HepG2 (cell line): ENCODE measurements around the gene PFN1. TPM values are rescaled to one million over a fixed set of nuclear protein-coding genes. Genes with fewer than 3 reads are reported as not detected.

Experiments
- AKAP8 ChIP-seq: sonication (generic); formaldehyde crosslinking; IDR thresholded peaks from 2 replicates; pipeline ENCODE4 v1.5.1; 2020; ENCODE audit warnings: mild to moderate bottlenecking, missing genetic modification reagents
- ARID2 ChIP-seq: sonication (generic); formaldehyde crosslinking; IDR thresholded peaks from 2 replicates; pipeline ENCODE4 v1.8.1; 2022; ENCODE audit warnings: mild to moderate bottlenecking, missing genetic modification reagents, borderline replicate concordance
- GLI4 ChIP-seq: sonication (generic); formaldehyde crosslinking; IDR thresholded peaks from 2 replicates; pipeline ENCODE4 v1.5.1; 2020; ENCODE audit warnings: missing genetic modification reagents, mild to moderate bottlenecking, moderate library complexity, borderline replicate concordance
- HDAC1 ChIP-seq: sonication (generic); formaldehyde crosslinking; IDR thresholded peaks from 2 replicates; pipeline ENCODE4 v1.5.1; 2020; ENCODE audit warnings: mild to moderate bottlenecking, missing genetic modification reagents
- ISL2 ChIP-seq: sonication (generic); formaldehyde crosslinking; IDR thresholded peaks from 2 replicates; pipeline ENCODE4 v1.5.0; 2020; ENCODE audit warnings: missing genetic modification reagents
- MAF1 ChIP-seq: sonication (generic); formaldehyde crosslinking; IDR thresholded peaks from 2 replicates; pipeline ENCODE4 v1.5.0; 2020; ENCODE audit warnings: missing genetic modification reagents, borderline replicate concordance
- NFKB2 ChIP-seq: sonication (generic); formaldehyde crosslinking; IDR thresholded peaks from 2 replicates; pipeline ENCODE4 v1.4.0; 2020; ENCODE audit warnings: missing genetic modification reagents, borderline replicate concordance
- NR2F1 ChIP-seq, 2 experiments: fragments of 450-650 bp in 1 of 2; formaldehyde crosslinking in 1 of 2; IDR thresholded peaks; 2 replicates each; pipeline versions ENCODE4 v1.5.0 to v1.6.1; 2016 to 2020; ENCODE audit warnings: mild to moderate bottlenecking in 1 of 2, missing compliant biosample characterization in 1 of 2, missing genetic modification reagents in 1 of 2, moderate library complexity in 1 of 2
- REXO4 ChIP-seq: sonication (generic); formaldehyde crosslinking; IDR thresholded peaks from 2 replicates; pipeline ENCODE4 v1.8.0; 2022; ENCODE audit warnings: missing genetic modification reagents, mild to moderate bottlenecking, borderline replicate concordance
- SAP130 ChIP-seq: IDR thresholded peaks from 2 replicates; pipeline ENCODE4 v1.6.1; 2016; ENCODE audit warnings: low read depth
- SMAD1 ChIP-seq: sonication (generic); formaldehyde crosslinking; IDR thresholded peaks from 2 replicates; pipeline ENCODE4 v1.4.0; 2020; ENCODE audit warnings: missing genetic modification reagents, low read depth, mild to moderate bottlenecking, borderline replicate concordance
- ZIK1 ChIP-seq: sonication (generic); formaldehyde crosslinking; IDR thresholded peaks from 2 replicates; pipeline ENCODE4 v1.5.0; 2020; ENCODE audit warnings: mild to moderate bottlenecking, low read depth, missing genetic modification reagents, borderline replicate concordance
- ZNF101 ChIP-seq: sonication (generic); formaldehyde crosslinking; IDR thresholded peaks from 2 replicates; pipeline ENCODE4 v1.4.0; 2020; ENCODE audit warnings: mild to moderate bottlenecking, low read depth, missing genetic modification reagents, borderline replicate concordance
- ZNF143 ChIP-seq: sonication (generic); formaldehyde crosslinking; IDR thresholded peaks from 2 replicates; pipeline ENCODE4 v1.4.0; 2020; ENCODE audit warnings: missing genetic modification reagents
- ZNF430 ChIP-seq: sonication (generic); formaldehyde crosslinking; IDR thresholded peaks from 2 replicates; pipeline ENCODE4 v1.9.0; 2021; ENCODE audit warnings: mild to moderate bottlenecking, missing genetic modification reagents
- ZNF746 ChIP-seq: sonication (generic); formaldehyde crosslinking; IDR thresholded peaks from 2 replicates; pipeline ENCODE4 v1.8.0; 2022; ENCODE audit warnings: mild to moderate bottlenecking, missing genetic modification reagents
- ZNF777 ChIP-seq: sonication (generic); formaldehyde crosslinking; IDR thresholded peaks from 2 replicates; pipeline ENCODE4 v1.4.0; 2020; ENCODE audit warnings: missing genetic modification reagents
- polyA plus RNA-seq, 8 experiments: library from polyadenylated mRNA; depleted of rRNA in 3 of 8; stranded (reverse) in 7 of 8; unstranded in 1 of 8; fragments of >200 nt; fragmentation: Illumina TruSeq in 4 of 8; extraction: Trizol in 4 of 8; gene quantifications; 2 replicates each; pipeline versions ENCODE4 v1.2.1 to v1.2.3, GENCODE V29; 2011 to 2016; ENCODE audit warnings: low read depth in 4 of 8, missing spikeins in 1 of 8, mixed read lengths in 1 of 8; ENCODE audit not compliant: insufficient read depth in 1 of 8
- total RNA-seq, 5 experiments: library from RNA; depleted of rRNA; stranded (reverse); fragments of >200 nt; fragmentation: Illumina TruSeq; extraction: Trizol; gene quantifications; 2 replicates each; pipeline ENCODE4 v1.2.3, GENCODE V29; 2016; ENCODE audit warnings: low read depth in 1 of 5
- TF ChIP-seq, protein P1 (sequence below): sonication (generic); formaldehyde crosslinking; conservative IDR thresholded peaks from 2 replicates; pipeline ENCODE4 v1.5.0; 2020; ENCODE audit warnings: missing genetic modification reagents
- TF ChIP-seq, protein P2 (sequence below): conservative IDR thresholded peaks from 2 replicates; pipeline ENCODE4 v1.6.1; 2018; ENCODE audit warnings: missing genetic modification reagents

PFN1 gene
- total and polyA plus RNA-seq, 2 of the 13 experiments (the other 11 are each of a cell fraction or from before 2014, with no cell fraction given) = 494 to 613 TPM

DNA sequence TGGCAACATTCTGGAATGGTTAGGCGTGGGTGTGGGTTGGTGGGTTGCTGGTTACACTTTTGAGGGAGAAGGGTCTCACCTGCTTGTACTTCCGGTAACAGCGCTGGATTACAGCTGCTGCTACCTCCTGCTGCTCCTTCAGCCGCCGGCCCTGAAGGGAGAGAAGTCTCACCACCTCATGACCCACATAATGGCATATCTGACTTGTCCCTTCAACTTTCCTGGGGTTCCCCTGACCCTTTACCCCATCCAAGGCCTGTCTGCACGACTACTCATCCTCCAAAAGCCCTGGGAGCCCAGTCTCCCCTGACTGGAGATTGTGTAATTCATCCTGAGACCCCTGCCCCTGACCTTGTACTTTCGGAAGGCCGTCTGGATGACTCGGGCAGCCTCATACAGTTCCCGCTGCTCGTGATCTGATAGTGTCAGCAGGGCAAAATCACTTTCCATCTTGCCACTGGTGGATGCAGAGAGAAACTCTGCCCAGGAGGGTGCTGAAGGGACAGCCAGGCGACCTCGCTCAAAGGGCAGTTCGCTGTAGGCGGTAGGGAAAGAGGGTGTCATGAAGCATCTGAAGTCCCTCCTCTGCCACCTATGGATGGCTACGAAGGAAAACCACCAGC, 21.3 kb upstream of the PFN1 start (continued):
- TF ChIP-seq AKAP8 (no peak), NR2F1 (CRISPR knock-in tag; IDR thresholded peaks at IDR 0.05) (0 out of 4 replicates have a peak, but pooled peaks of 1 of the 2 experiments have one; percentile 6), GLI4 (CRISPR knock-in tag) (no peak), REXO4 (no peak), SAP130 (CRISPR knock-in tag) (peak; percentile 54; the same call in 1 of the 2 replicates), NFKB2 (CRISPR knock-in tag) (peak; percentile 49; the same call in 1 of the 2 replicates), ZNF101 (CRISPR knock-in tag) (no peak), ZNF777 (CRISPR knock-in tag) (peak; percentile 40; the same call in 1 of the 2 replicates), MAF1 (CRISPR knock-in tag) (no peak), ZIK1 (CRISPR knock-in tag) (no peak), SMAD1 (CRISPR knock-in tag) (no peak), ZNF746 (CRISPR knock-in tag) (no peak), ARID2 (CRISPR knock-in tag) (no peak), ZNF143 (CRISPR knock-in tag) (0 out of 2 replicates have a peak, but pooled peaks have one; percentile 30), ISL2 (CRISPR knock-in tag) (peak; percentile 48; the same call in 1 of the 2 replicates), ZNF430 (CRISPR knock-in tag) (no peak), HDAC1 (CRISPR knock-in tag) (0 out of 2 replicates have a peak, but pooled peaks have one; percentile 45)
- TF ChIP-seq, protein P1, sequence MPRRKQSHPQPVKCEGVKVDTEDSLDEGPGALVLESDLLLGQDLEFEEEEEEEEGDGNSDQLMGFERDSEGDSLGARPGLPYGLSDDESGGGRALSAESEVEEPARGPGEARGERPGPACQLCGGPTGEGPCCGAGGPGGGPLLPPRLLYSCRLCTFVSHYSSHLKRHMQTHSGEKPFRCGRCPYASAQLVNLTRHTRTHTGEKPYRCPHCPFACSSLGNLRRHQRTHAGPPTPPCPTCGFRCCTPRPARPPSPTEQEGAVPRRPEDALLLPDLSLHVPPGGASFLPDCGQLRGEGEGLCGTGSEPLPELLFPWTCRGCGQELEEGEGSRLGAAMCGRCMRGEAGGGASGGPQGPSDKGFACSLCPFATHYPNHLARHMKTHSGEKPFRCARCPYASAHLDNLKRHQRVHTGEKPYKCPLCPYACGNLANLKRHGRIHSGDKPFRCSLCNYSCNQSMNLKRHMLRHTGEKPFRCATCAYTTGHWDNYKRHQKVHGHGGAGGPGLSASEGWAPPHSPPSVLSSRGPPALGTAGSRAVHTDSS (CRISPR knock-in tag) = no peak
- TF ChIP-seq, protein P2, sequence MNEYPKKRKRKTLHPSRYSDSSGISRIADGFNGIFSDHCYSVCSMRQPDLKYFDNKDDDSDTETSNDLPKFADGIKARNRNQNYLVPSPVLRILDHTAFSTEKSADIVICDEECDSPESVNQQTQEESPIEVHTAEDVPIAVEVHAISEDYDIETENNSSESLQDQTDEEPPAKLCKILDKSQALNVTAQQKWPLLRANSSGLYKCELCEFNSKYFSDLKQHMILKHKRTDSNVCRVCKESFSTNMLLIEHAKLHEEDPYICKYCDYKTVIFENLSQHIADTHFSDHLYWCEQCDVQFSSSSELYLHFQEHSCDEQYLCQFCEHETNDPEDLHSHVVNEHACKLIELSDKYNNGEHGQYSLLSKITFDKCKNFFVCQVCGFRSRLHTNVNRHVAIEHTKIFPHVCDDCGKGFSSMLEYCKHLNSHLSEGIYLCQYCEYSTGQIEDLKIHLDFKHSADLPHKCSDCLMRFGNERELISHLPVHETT = no peak
